Head of caudate nucleus (tissue), 42 donors: Measurements from ENCODE around the gene KCNN1.
"Not testable (repeated sequence)": the region's sequence is repeated elsewhere in the genome, so short reads cannot be mapped to it uniquely, and the experiment has no call there.

Experiments
- DNase-seq, 42 donors: peaks; one replicate each; pipeline versions ENCODE4 v3.0.0 to v3.0.0-alpha.2; 2020 to 2021; ENCODE audit warnings: mixed read lengths in 7 of 42
- intact Hi-C: fragments of 100-400 bp; cut with DNase I; formaldehyde crosslinking; loops from one replicate; pipeline ENCODE4 v1.15.0; 2022

Gene KCNN1

GRCh38 chr19:17966550-17967256, at the start of gene KCNN1:
Gene KCNN1, plus strand, starts transcription at chr19:17967107. Its CDS starts 6,782 bp downstream, at chr19:17973889.
- peak in 37 of 42 donors; percentile 18 to 72 (median 53) for DNase-seq
- intact Hi-C loops: no loop called here

GRCh38 chr19:17918151-17918550, 48.8 kb upstream of the KCNN1 start:
- intact Hi-C loops, DNase-seq: not testable (repeated sequence)

- intact Hi-C loops: not testable (repeated sequence)
Measured at GRCh38 chr19:17919122-17919521, 47.8 kb upstream of the KCNN1 start.

GRCh38 chr19:17920527-17920926, 46.4 kb upstream of the KCNN1 start:
- intact Hi-C loops: no loop called here
- no peak for DNase-seq

More at GRCh38 chr19:17919122-17919521, 47.8 kb upstream of the KCNN1 start:
- DNase-seq: not testable (repeated sequence)

GRCh38 chr19:17922138-17922537, 44.8 kb upstream of the KCNN1 start:
- intact Hi-C loops: no loop called here
- no peak for DNase-seq

- intact Hi-C loops: no loop called here
- no peak for DNase-seq
Measured at GRCh38 chr19:17926044-17926443, 40.9 kb upstream of the KCNN1 start.

GRCh38 chr19:17929056-17929455, 37.9 kb upstream of the KCNN1 start:
- intact Hi-C loops: no loop called here
- no peak for DNase-seq

GRCh38 chr19:17931532-17932191, 35.2 kb upstream of the KCNN1 start:
- peak in 22 of 42 donors; percentile 20 to 75 (median 38) for DNase-seq
- intact Hi-C loops: loop anchor here (1.0 kb wide), 1 partner anchor 72 kb away; the partner anchor contains the start of gene RPL18A

GRCh38 chr19:17932485-17933338, 34.2 kb upstream of the KCNN1 start, which contains the start of gene CCDC124:
Gene CCDC124, plus strand, starts transcription at chr19:17933015. Its CDS starts 3,406 bp downstream, at chr19:17936421.
- intact Hi-C loops: loop anchor here (1.0 kb wide), 1 partner anchor 73 kb away; the partner anchor contains the start of gene RPL18A
- peak; percentile 74 to 95 (median 89) for DNase-seq

GRCh38 chr19:17933414-17934129, 33.3 kb upstream of the KCNN1 start:
- DNase-seq: no peak
- intact Hi-C loops: no loop called here

GRCh38 chr19:17936379-17936778, 30.5 kb upstream of the KCNN1 start:
- intact Hi-C loops: no loop called here
- DNase-seq: no peak

GRCh38 chr19:17937371-17937900, 29.5 kb upstream of the KCNN1 start:
- intact Hi-C loops: no loop called here
- no peak for DNase-seq

- intact Hi-C loops: loop anchor here (2.0 kb wide), 1 partner anchor 59 kb away; no protein-coding TSS in a partner anchor
- peak; percentile 68 to 93 (median 84) for DNase-seq
Measured at GRCh38 chr19:17938092-17938845, 28.6 kb upstream of the KCNN1 start.

GRCh38 chr19:17942181-17942580, 24.7 kb upstream of the KCNN1 start:
- intact Hi-C loops: no loop called here
- DNase-seq: no peak

- intact Hi-C loops: no loop called here
- no peak for DNase-seq
Measured at GRCh38 chr19:17942582-17943273, 24.2 kb upstream of the KCNN1 start.

- DNase-seq: no peak
- intact Hi-C loops: no loop called here
Measured at GRCh38 chr19:17943274-17944221, 23.4 kb upstream of the KCNN1 start.
